Activated CD8-positive, alpha-beta T cell treated with anti-CD3 and anti-CD28 coated beads for 36 hours (primary cell): ENCODE data around the gene PIP5KL1. TPM values are rescaled to one million over a fixed set of nuclear protein-coding genes. Genes with fewer than 3 reads are reported as not detected.
A peak's percentile ranks its signal among the peaks of the same experiment; 100 is the strongest.

Experiments
- ATAC-seq: fragments of 200-7000 bp; cut with Tn5 transposase; one replicate; pipeline ENCODE4 v1.10.0; 2021; ENCODE audit warnings: mild to moderate bottlenecking, moderate library complexity
- CTCF ChIA-PET: fragments of 350-600 bp; sonication (Branson Sonifier 250); formaldehyde crosslinking; loops from one replicate; lab custom pipeline; 2021; ENCODE audit warnings: antibody characterized with exemption; lab: Charles Lee
- POLR2A ChIA-PET: fragments of 350-600 bp; sonication (Branson Sonifier 250); formaldehyde crosslinking; loops from one replicate; lab custom pipeline; 2021; ENCODE audit warnings: antibody characterized with exemption; lab: Charles Lee
- DNase-seq: peaks from one replicate; pipeline ENCODE4 v3.0.0-alpha.2; 2020
- H3K27ac Mint-ChIP-seq: one replicate; pipeline ENCODE4 v1.8.0; 2021; ENCODE audit warnings: mild to moderate bottlenecking, mixed read lengths
- H3K27me3 Mint-ChIP-seq: one replicate; pipeline ENCODE4 v1.8.0; 2021; ENCODE audit warnings: mixed read lengths
- H3K36me3 Mint-ChIP-seq: one replicate; pipeline ENCODE4 v1.8.0; 2021; ENCODE audit warnings: low read depth, mixed read lengths
- H3K4me1 Mint-ChIP-seq: one replicate; pipeline ENCODE4 v1.8.0; 2021; ENCODE audit warnings: low read depth, mixed read lengths
- H3K4me3 Mint-ChIP-seq: one replicate; pipeline ENCODE4 v1.8.0; 2021; ENCODE audit warnings: mild to moderate bottlenecking, moderate library complexity, mixed read lengths
- H3K9me3 Mint-ChIP-seq: one replicate; pipeline ENCODE4 v1.8.0; 2021; ENCODE audit warnings: mixed read lengths
- intact Hi-C: fragments of 100-400 bp; cut with micrococcal nuclease; formaldehyde crosslinking; loops from one replicate; pipeline ENCODE4 v1.10.0; 2022
- total RNA-seq, 2 experiments: library from RNA; stranded (reverse); gene quantifications; one replicate each; pipeline ENCODE4 v1.2.3, GENCODE V29; 2021
- TF ChIP-seq, protein P1 (sequence below): fragments of 200-600 bp; IDR thresholded peaks from one replicate; pipeline ENCODE4 v1.8.0; 2022; ENCODE audit warnings: antibody characterized with exemption, mild to moderate bottlenecking

Gene PIP5KL1
- total RNA-seq, 2 experiments from 2014 or later, result 1.7 to 2.5 TPM

DNA sequence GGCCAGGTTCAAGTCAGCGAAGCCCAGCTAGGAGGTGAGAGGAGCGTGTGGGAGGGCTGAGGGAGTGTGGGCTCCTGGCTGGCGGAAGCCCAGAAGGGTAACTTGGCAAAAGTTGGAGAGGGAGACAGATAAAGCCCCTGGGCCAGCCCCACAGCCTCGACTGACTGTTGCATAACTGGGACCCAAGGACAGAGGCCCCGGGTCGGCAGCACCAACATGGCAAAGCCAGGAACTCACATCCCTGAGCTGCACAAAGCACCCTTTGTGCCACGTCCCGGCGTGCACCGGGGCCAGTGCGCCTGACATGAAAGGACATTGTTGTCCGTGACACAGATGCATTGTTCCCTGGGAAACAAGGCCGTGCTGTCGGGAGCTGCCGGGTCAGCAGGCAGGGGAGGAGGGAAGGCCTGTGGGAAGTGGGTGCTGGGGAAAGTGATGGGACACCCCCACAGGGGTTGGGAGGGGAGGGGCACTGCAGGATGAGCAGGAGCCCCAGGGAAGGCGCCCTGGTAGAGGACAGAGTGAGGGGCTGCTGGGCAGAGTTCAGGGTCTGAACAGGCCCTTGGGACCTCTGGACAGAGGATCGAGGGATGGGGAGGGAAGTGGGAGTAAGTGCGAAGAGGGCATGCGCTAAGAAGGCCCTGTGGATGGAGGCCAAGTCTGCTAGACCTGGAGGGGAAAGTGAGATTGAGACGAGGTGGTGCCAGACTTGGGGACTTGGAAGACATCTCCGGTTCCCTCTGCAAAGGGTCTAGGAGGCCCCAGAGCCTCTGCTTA is 20.1 kb upstream of the PIP5KL1 start:
- Mint-ChIP-seq H3K9me3 (no peaks in the 10 kb centered on the region), H3K36me3 (peaks cover 19% of the 10 kb centered on the region), H3K4me3 (no peak overlapping the region), H3K27me3 (no peaks in the 10 kb centered on the region), H3K4me1 (peaks cover 67% of the 10 kb centered on the region), H3K27ac (peak overlapping the region; percentile 87)
- TF ChIP-seq, protein P1, sequence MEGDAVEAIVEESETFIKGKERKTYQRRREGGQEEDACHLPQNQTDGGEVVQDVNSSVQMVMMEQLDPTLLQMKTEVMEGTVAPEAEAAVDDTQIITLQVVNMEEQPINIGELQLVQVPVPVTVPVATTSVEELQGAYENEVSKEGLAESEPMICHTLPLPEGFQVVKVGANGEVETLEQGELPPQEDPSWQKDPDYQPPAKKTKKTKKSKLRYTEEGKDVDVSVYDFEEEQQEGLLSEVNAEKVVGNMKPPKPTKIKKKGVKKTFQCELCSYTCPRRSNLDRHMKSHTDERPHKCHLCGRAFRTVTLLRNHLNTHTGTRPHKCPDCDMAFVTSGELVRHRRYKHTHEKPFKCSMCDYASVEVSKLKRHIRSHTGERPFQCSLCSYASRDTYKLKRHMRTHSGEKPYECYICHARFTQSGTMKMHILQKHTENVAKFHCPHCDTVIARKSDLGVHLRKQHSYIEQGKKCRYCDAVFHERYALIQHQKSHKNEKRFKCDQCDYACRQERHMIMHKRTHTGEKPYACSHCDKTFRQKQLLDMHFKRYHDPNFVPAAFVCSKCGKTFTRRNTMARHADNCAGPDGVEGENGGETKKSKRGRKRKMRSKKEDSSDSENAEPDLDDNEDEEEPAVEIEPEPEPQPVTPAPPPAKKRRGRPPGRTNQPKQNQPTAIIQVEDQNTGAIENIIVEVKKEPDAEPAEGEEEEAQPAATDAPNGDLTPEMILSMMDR, result no peak
- ATAC-seq (no peak), DNase-seq (no peak)
- ChIA-PET POLR2A (interaction anchor here (0.6 to 25.2 kb wide), 4 partner anchors 9 to 81 kb away, joined by 3 to 408 read pairs (median 7); partner anchors contain the start of gene EEIG1), CTCF (interaction anchor here (0.7 to 30.0 kb wide), 7 partner anchors 7 to 167 kb away, joined by 3 to 631 read pairs (median 7); no protein-coding TSS in a partner anchor)
- intact Hi-C loops, result no loop called here

DNA sequence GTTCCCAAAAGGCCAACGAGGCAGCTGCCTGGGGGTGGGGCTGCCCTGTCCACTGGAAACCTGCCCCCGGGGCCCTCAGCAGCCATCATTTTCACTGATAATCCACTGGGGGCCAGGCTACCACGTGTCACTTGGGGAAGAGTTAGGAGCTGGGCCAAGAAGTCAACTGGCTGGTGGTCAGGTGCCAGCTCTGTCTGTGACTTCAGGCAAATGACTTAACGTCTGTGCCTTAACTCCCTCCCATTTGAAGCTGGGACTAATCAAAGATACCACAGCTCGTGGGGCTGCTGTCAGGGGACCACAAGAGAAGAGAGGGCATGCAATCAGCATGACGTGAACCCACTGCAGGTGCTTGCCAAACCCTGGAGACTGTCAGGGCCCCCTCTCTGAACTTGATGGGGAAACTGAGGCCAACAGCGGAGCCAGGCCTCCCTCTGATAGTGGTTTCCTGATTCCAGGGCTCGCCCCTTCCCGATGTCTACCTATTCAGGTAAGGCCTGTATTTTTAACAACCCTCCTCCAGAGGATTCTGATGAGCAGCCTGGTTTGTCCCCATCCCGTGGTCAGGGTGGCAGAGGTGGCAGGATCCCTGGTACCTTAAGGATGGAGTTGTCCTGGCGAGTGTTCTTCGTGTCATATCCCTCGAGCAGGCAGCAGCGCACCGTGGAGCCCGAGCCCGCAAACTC is 19.4 kb upstream of the PIP5KL1 start:
- DNase-seq, result no peak
- Mint-ChIP-seq H3K27ac (peak overlapping the region; percentile 87), H3K9me3 (no peaks in the 10 kb centered on the region), H3K27me3 (no peaks in the 10 kb centered on the region), H3K36me3 (peaks cover 21% of the 10 kb centered on the region), H3K4me3 (no peak overlapping the region), H3K4me1 (peaks cover 61% of the 10 kb centered on the region)
- ChIA-PET CTCF (interaction anchor here (0.7 to 30.0 kb wide), 9 partner anchors 6 to 168 kb away, joined by 3 to 631 read pairs (median 5); no protein-coding TSS in a partner anchor), POLR2A (interaction anchor here (0.6 to 25.2 kb wide), 3 partner anchors 11 to 146 kb away, joined by 3 to 408 read pairs (median 3); partner anchors contain the start of gene EEIG1)
- TF ChIP-seq, protein P1, result no peak
- ATAC-seq, result no peak
- intact Hi-C loops, result no loop called here

DNA sequence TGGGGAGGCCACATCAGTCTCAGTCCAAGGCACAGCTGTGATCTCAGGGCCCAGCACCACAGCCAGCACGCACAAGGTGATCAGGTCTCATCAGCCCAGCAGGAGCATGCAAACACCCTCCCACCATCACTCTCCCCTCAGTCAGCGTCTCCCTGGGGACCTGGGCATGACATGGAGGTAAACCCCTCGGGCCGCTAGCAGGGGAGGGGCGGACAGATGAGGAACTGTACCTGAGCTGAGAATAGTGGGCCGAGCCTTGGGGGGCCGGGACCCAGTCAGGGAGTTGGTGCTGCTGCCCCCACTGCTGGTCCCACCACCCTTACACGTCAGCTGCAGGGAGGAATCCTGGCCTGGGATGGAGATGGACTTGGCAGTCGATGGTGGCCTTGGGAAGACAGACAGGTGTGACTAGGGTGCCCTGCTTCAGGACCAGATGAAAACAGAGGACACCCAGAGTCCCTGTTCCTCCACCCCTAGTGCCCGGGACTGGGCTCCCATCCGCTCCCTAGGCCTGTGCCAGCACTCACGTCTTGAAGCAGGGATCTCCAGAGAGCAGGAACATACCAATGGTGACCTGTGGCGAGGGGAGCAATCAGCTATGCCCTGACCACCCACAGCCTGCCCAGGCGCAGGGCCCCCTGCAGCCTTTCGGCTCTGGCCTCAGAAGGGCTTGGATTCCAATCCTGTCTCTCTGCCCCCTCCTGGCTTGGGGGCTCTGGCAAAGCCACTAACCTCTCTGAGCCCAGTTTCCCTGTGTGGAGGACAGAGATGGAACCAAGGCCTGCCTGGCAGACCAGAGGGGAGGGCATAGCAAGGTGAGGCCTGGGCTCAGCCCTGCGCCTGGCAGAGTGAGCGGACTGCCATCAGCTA is 17.5 kb upstream of the PIP5KL1 start:
- Mint-ChIP-seq H3K9me3 (no peaks in the 10 kb centered on the region), H3K27ac (peak overlapping the region; percentile 87), H3K27me3 (no peaks in the 10 kb centered on the region), H3K36me3 (peaks cover 31% of the 10 kb centered on the region), H3K4me1 (peaks cover 58% of the 10 kb centered on the region), H3K4me3 (no peak overlapping the region)
- intact Hi-C loops, result no loop called here
- ChIA-PET CTCF (interaction anchor here (1.9 to 30.0 kb wide), 3 partner anchors 10 to 170 kb away, joined by 4 to 631 read pairs (median 9); no protein-coding TSS in a partner anchor), POLR2A (interaction anchor here (0.8 to 1.0 kb wide), 4 partner anchors 11 to 144 kb away, joined by 3 to 5 read pairs (median 4); partner anchors contain the start of gene DPM2)
- DNase-seq (no peak), ATAC-seq (no peak)
- TF ChIP-seq, protein P1, result no peak

DNA sequence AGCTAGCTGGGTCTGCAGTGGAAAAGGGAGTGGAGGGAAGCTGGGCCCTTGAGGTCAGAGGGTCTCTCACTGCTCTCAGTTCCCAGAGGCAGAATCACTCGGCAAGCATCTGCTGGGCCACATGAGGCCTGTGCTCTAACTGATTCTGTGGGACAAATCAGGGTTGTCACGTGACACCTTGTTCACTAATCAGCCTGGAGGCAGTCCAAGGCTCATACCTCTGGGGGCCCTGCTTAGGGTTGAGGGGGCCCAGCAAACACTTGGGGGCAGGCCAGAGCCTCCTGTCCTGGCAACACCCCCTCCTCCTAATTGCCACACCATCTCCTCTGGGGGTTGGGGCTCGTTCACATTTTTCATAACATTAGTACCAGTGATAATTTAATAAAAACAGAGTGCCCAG is 16.2 kb upstream of the PIP5KL1 start:
- H3K27me3 Mint-ChIP-seq, result no peaks in the 10 kb centered on the region
- H3K9me3 Mint-ChIP-seq, result no peaks in the 10 kb centered on the region
- H3K36me3 Mint-ChIP-seq, result peaks cover 41% of the 10 kb centered on the region
- ChIA-PET CTCF (interaction anchor here (1.2 to 30.0 kb wide), 4 partner anchors 11 to 171 kb away, joined by 4 to 631 read pairs (median 92); no protein-coding TSS in a partner anchor), POLR2A (interaction anchor here (0.6 to 1.2 kb wide), 2 partner anchors 30 to 89 kb away, joined by 3 read pairs; no protein-coding TSS in a partner anchor)
- no peak for ATAC-seq
- no peak overlapping the region for H3K4me3 Mint-ChIP-seq
- peak overlapping the region; percentile 55 for H3K27ac Mint-ChIP-seq
- intact Hi-C loops, result no loop called here
- TF ChIP-seq, protein P1, result no peak
- H3K4me1 Mint-ChIP-seq, result peaks cover 53% of the 10 kb centered on the region
- no peak for DNase-seq
